Thoracic aorta (tissue), 2 donors: ENCODE data around the gene ATP2A3. TPM values are rescaled to one million over a fixed set of nuclear protein-coding genes. Genes with fewer than 3 reads are reported as not detected.

Experiments
- ATAC-seq: fragments of 150-250 bp; one replicate; pipeline ENCODE4 v1.8.0; 2017; ENCODE audit warnings: low read depth; ENCODE audit not compliant: insufficient number of reproducible peaks, low FRiP score
- DNase-seq: peaks from one replicate; pipeline ENCODE4 v3.0.0-alpha.2; 2020; ENCODE audit warnings: low spot score
- H3K27ac ChIP-seq, 2 donors: fragments of 200-600 bp; sonication (generic); 1 replicate in 1 of 2; 2 replicates in 1 of 2; pipeline ENCODE4 v1.5.1; 2016; ENCODE audit warnings: mild to moderate bottlenecking in 2 of 2, moderate library complexity in 2 of 2
- H3K27me3 ChIP-seq: fragments of 200-600 bp; sonication (generic); replicated peaks from 2 replicates; pipeline ENCODE4 v1.6.0; 2016; ENCODE audit warnings: mild to moderate bottlenecking; ENCODE audit not compliant: insufficient read depth
- H3K36me3 ChIP-seq: fragments of 200-600 bp; sonication (generic); one replicate; pipeline ENCODE4 v1.5.1; 2016
- H3K4me1 ChIP-seq, 2 donors: fragments of 200-600 bp; sonication (generic); 1 replicate in 1 of 2; 2 replicates in 1 of 2; pipeline versions ENCODE4 v1.5.1 to v1.6.0; 2016; ENCODE audit warnings: low read depth in 2 of 2, mild to moderate bottlenecking in 1 of 2; ENCODE audit not compliant: control insufficient read depth in 1 of 2
- H3K4me3 ChIP-seq: fragments of 200-600 bp; sonication (generic); 2 replicates; pipeline ENCODE4 v1.5.1; 2016; ENCODE audit warnings: mild to moderate bottlenecking
- H3K9me3 ChIP-seq: fragments of 200-600 bp; sonication (generic); 2 replicates; pipeline ENCODE4 v1.5.1; 2016
- total RNA-seq, 2 donors: library from RNA; depleted of rRNA; stranded (reverse); fragments of >200 nt; gene quantifications; one replicate each; pipeline versions ENCODE4 v1.1.0 to v1.2.3, GENCODE V29; 2016
- TF ChIP-seq, protein P1 (sequence below): fragments of 200-600 bp; sonication (generic); IDR thresholded peaks from one replicate; pipeline ENCODE4 v1.5.1; 2019; ENCODE audit warnings: antibody characterized with exemption

The ATP2A3 gene
- total RNA-seq, 2 donors from 2014 or later, result 37.2 to 50.4 TPM

DNA sequence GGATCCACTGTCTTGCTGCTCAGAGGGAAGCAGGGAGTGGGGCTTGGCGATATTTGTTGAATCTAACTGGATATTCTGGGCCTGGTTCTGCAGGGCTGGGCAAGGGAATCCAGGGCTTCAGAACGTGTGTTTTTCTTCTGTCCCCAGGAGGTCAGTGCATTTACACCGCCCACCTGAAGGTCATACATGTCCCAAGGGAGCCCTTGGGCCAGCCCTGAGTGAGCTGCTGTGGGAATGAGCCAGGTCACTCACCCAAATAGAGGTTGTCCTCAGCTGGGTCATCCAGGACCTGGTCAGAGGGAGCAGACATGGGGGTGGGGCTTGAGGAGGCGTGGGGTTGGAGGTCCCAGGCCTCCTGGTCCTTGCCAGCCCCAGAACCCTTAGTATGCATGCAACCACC is 82.0 kb downstream of the ATP2A3 start:
- H3K4me3 ChIP-seq, result no peak overlapping the region
- ATAC-seq, result no peak
- H3K9me3 ChIP-seq, result no peaks in the 10 kb centered on the region
- DNase-seq, result no peak
- no peaks in the 10 kb centered on the region for H3K27me3 ChIP-seq
- H3K4me1 ChIP-seq, result peaks cover 0 to 10% of the 10 kb centered on the region in 2 donors
- H3K27ac ChIP-seq, result no peak overlapping the region
- TF ChIP-seq, protein P1, sequence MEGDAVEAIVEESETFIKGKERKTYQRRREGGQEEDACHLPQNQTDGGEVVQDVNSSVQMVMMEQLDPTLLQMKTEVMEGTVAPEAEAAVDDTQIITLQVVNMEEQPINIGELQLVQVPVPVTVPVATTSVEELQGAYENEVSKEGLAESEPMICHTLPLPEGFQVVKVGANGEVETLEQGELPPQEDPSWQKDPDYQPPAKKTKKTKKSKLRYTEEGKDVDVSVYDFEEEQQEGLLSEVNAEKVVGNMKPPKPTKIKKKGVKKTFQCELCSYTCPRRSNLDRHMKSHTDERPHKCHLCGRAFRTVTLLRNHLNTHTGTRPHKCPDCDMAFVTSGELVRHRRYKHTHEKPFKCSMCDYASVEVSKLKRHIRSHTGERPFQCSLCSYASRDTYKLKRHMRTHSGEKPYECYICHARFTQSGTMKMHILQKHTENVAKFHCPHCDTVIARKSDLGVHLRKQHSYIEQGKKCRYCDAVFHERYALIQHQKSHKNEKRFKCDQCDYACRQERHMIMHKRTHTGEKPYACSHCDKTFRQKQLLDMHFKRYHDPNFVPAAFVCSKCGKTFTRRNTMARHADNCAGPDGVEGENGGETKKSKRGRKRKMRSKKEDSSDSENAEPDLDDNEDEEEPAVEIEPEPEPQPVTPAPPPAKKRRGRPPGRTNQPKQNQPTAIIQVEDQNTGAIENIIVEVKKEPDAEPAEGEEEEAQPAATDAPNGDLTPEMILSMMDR, result no peak
- H3K36me3 ChIP-seq, result no peaks in the 10 kb centered on the region

DNA sequence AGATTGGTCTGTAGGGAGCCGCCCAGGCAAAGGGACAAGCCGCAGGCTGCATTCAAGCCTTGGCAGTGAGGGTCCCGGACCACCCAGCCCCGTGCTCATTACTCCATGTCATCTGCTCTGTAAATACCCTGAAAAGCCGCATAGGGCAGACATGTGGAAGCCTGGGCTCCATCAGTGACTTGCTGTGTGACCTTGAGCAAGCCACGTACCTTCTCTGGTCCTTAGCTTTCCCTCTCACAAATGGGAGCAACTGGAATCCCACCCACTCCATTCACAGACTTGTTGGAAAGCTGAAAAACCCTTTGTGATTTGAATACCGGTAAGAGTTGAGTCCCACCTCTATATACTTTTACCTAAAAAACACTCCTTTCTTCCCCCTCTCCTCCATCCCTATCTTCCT is 83.3 kb downstream of the ATP2A3 start:
- Histone ChIP-seq H3K27ac (no peak overlapping the region), H3K36me3 (no peaks in the 10 kb centered on the region), H3K9me3 (no peaks in the 10 kb centered on the region), H3K4me1 (peaks cover 0 to 10% of the 10 kb centered on the region in 2 donors), H3K27me3 (no peaks in the 10 kb centered on the region), H3K4me3 (no peak overlapping the region)
- no peak for ATAC-seq
- DNase-seq, result no peak
- TF ChIP-seq, protein P1, result no peak

DNA sequence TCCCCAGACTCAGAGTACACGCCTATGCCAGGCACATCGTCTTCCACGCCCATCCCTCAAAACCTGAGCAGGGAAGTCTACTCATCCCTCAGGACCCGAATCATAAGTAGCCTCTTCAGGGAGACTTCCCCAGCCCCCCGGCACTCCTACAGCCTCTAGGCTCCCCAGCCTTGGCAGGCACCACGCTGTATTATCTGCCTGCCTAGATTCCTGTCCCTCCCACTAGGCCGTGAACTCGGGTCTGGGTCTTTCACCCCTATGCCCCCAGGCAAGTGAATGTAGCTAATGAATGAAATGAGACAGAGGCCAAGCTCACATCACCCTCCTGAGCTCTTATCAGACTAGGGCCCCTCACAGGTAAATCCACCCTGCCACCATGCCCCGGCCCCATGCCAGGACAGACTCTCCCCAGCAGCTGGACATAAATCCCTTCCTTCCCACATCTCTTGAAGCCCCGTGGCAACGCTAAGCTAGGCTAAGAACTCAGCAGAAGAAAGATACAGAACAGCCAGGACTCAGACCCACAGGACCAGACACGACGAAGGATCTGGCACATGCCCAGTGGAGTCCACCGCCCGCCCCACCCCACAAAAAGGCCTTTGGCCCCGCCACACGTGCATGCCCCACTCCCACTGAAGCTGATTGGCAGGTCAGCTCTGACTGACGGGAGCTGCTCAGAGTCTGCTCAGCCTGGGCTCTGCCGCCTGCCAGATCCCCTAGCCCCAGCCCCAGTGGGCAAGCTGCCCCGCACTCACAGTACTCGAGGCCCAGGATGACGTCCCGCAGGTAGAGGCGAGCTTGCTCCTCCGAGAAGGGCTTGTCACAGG is 84.4 kb downstream of the ATP2A3 start:
- TF ChIP-seq, protein P1, result no peak
- Histone ChIP-seq H3K4me3 (no peak overlapping the region), H3K36me3 (no peaks in the 10 kb centered on the region), H3K27me3 (no peaks in the 10 kb centered on the region), H3K27ac (no peak overlapping the region), H3K4me1 (peaks cover 0 to 10% of the 10 kb centered on the region in 2 donors), H3K9me3 (no peaks in the 10 kb centered on the region)
- DNase-seq (no peak), ATAC-seq (no peak)

DNA sequence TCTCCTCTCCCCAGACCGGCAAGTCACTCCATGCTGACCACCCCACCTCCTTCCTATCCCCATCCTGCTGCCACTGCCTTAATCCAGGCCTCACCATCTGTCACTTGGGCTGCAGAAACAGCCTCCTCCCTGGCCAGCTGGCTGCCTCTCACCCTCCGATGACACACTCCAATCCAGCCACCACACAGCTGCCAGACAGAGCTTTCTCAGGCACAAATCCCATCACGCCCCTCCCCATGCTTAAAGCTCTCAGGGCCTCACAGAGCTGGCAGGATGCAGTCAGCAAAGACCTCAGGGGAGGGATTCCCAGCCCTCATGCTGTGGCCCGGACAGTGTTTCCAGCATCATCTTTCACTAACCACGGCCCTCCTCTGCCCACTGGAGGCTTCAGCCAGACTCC is 85.1 kb downstream of the ATP2A3 start:
- Histone ChIP-seq H3K4me3 (no peak overlapping the region), H3K9me3 (no peaks in the 10 kb centered on the region), H3K27me3 (no peaks in the 10 kb centered on the region), H3K4me1 (peaks cover 0 to 10% of the 10 kb centered on the region in 2 donors), H3K36me3 (no peaks in the 10 kb centered on the region), H3K27ac (no peak overlapping the region)
- ATAC-seq, result no peak
- DNase-seq, result no peak
- TF ChIP-seq, protein P1, result no peak

DNA sequence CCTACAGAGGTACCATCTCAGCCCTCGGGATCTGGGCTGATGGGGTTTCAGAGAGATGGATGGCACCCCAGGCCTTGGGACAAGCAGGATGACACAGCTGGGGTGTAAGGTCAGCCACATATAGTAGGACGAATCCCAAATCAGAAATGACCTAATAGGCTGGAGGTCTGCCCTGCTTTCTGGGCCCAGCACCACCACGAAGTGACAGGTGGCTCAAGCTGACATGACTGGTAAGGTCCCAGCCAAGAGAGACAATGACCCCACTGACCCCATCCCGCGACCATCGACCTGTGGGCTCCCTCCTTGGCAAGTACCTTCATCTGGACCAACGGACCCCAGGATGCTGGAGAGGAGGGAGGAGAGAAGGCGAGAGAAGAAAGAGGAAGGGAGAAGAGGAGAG is 87.0 kb downstream of the ATP2A3 start:
- no peak for ATAC-seq
- H3K36me3 ChIP-seq, result peaks cover 4% of the 10 kb centered on the region

More for the DNA sequence above, 87.0 kb downstream of the ATP2A3 start:
- Histone ChIP-seq H3K4me3 (no peak overlapping the region), H3K4me1 (peaks cover 0 to 10% of the 10 kb centered on the region in 2 donors), H3K27ac (no peak overlapping the region), H3K9me3 (no peaks in the 10 kb centered on the region), H3K27me3 (no peaks in the 10 kb centered on the region)
- TF ChIP-seq, protein P1, result no peak
- no peak for DNase-seq
